Measurements from ENCODE around the gene ADRA1B. TPM values are rescaled to one million over a fixed set of nuclear protein-coding genes. Genes with fewer than 3 reads are reported as not detected.

ADRA1B gene
- total RNA-seq, 1 donor from 2014 or later, result 1.3 TPM

DNA sequence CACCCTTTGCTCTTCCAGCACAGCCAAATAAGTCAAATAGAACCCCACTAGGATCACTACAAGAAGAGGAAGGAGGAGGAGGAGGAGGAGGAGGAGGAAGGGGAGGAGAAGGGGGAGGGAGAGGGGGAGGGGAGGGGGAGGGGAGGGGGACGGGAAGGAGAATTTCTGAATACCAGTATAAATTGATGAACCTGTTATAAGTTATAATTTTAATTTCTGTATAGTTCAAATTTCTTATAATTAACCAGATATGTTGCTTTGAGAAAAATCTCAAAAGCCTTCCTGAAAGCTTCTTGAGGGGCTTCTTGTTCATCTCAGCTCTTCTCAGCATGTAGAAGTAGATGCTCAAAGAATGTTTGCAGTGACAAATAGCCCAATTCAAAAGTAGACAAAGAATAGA, 15.0 kb upstream of the ADRA1B start:
- no peak for DNase-seq (ENCODE audit: extremely low read depth, low read depth, low spot score)

DNA sequence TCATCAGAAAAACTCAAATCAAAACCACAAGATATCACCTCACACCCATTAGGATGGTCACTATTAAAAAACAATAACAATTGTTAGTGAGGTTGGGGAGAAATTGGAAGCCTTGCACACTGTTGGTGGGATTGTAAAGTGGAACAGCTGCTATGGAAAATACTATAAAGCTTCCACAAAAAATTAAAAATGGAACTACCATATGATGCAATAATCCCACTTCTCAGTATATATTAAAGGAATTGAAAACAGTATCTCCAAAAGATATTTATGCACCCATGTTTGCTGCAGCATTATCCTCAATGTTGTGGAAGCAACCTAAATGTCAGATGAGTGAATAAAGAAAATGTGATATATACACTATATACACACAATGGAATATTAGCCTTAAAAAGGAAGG, 14.5 kb upstream of the ADRA1B start:
- DNase-seq (ENCODE audit: extremely low read depth, low read depth, low spot score), result no peak

DNA sequence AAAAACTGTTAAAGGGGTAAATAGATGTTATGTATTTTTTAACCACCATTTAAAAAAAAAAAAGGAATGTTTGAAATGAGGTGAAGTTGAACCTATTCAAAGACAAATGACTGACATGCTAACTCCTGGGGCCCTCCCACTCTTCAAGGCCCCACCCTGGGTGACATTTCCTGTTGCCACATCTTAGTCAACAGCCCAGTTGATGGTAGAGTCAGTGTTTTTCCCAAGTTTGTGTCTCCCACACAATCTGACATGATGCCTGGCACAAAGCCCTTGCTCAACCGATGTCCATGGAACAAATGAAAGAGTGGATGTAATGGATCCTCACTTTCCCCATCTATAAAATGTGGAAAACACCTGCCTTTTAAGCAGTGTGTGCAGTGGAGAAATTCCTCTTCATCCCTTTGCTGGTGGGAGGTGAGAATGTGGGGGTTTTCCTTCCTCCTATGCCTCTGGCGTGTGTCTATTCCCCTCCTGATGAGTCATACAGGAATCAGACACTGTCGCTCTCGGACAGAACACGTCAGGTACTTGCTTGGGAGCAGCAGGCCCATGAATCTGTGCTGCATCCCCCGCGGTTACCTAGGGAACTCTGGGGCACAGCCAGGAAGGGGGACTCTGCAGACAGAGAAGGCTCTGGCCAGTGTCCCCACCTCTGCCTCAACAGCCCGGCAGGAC, 13.7 kb upstream of the ADRA1B start:
- DNase-seq (ENCODE audit: extremely low read depth, low read depth, low spot score), result no peak

DNA sequence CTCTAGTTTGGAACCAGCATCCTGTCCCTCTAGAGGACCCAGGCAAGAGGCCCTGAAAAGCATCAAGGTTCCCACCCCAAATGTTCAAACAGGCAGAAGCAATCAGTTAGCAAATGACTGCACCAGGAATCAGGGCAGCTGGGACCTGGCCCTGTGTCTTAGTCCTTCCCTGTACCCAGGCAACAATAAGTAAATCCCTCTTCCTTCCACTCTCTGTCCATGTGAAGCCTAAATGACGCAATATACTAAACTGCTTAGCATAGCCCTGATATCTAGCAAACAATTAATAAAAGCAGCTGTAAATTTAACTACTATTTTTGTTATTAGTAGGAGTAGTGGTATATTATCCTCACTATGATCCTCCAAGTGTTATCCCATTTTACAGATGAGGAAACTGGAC, 13.2 kb upstream of the ADRA1B start:
- no peak for DNase-seq (ENCODE audit: extremely low read depth, low read depth, low spot score)

DNA sequence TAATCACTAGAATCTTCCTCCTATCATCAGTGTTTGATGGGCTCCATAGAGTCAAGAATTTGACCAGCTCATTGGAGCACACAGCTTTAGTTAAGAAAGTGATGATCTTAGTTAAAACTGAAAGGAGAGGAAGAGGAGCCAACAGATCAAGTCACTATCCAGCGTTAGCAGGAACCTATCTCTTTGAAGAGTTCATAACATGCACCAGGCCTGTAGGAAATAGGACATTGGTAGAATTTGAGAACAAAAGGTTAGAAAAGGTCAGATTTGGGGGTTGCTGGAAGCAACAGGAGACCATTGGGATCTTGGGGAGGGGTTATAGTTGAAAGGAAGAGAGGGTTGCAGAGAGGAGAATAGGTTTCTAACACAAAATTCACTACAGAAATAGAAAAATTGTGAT, 11.4 kb upstream of the ADRA1B start:
- no peak for DNase-seq (ENCODE audit: extremely low read depth, low read depth, low spot score)

DNA sequence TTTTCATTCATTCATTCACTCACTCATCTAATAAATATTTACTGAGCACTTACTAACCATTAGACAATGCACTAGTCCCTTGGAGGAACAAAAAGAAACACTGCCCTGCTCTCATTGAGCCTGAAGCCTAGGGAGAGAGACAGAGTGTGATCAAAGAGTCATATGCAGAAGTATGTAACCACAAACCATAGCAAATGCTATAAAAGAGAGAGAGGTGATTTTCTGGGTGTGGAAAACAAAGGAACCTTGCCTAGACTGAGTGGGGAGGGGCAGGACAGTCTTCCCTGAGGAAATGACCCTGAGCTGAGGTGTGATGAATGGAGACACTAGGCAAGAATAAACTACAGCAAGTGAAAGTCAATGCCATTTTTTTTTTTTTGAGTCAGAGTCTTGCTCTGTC, 10.8 kb upstream of the ADRA1B start:
- DNase-seq (ENCODE audit: extremely low read depth, low read depth, low spot score), result no peak

DNA sequence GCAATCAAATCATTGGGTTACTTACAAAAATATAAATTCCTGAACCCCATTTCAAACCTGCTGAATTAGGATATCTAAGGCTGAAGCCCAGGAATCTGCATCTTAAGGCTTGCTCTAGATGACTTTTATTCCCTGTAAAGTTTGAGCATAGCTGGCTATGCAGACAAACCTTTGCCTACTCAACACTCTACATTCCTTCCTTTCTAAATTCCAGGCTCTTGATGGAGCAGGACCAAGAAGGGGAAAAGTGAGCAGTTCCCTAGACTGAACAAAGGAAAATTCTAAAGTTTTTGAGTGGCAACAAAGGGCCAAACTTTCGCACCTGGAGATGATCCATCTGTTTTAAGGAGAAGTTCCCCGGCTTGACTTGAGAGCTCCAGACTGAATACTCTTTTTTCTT, 9.8 kb upstream of the ADRA1B start:
- DNase-seq (ENCODE audit: extremely low read depth, low read depth, low spot score), result no peak

DNA sequence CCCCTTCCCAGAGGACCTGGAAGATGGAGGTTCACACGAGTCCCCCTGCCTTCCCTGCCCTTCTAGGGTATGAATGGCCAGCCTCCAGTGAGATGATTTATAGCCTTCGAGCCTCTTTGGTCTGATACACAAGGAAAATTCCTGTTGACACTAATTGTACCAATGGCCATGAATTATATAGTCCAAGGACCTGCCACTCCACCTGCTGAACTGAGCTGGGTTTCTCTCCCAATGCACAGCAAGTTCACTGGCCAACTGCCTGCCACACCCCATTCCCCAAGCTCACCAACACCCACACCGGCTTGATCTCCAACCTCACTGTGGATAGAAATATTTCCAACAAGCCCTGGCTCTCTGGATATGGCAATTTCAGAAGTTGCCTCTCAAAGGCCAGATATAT, 9.3 kb upstream of the ADRA1B start:
- DNase-seq (ENCODE audit: extremely low read depth, low read depth, low spot score), result no peak

DNA sequence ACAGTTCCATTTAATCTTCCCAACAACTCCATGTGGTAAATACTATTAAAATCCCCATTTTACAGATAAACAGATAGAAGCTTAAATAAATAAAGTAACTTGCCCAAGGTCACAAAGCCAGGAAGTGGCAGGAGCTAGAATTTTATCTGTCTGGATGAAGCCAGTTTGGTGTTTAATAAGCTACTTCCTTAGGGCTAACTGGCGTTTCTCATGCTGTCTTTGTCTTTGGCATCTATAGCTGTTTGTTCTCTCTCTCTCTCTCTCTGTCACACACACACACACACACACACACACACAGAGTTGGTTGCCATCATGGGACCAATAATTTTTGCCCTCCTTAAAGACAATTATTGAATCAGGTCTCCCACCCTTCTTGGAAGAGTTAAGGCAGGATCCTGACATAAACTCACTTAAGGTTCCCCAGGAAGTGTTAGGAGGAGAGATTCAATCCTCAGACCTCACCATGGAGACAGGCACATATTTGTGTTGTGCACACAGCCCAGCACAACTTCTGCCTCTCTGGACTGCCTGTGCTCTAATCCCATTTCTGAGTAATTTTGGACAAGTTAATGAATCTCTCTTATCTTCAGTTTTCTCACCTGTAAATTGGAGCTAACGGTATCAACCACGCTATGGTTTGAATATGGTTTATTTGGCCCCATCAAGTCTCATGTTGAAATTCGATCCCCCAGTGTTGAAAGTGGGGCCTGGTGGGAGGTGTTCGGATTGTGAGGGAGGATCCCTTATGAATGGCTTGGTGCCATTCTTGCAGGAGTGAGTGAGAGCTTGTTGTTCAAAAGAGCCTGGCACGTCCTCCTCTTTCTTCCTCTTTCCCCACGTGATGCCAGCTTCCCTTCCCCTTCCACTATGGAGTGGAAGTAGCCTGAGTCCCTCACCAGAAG, 8.3 kb upstream of the ADRA1B start:
- no peak for DNase-seq (ENCODE audit: extremely low read depth, low read depth, low spot score)

DNA sequence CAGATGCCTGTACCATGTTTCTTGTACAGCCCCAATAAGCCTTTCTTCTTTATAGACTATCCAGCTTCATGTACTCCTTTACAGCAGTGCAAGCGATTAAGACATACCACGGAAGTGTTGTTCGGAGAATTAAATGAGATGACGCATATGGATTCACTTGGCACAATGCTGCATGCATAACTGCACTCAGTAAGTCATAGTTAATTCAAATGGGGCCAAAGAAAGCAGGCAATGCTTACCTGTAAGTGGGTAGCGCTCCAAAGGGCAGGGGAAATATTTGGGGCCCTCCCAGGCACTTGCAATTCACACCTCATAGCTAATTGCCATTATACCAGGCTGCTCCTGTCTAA, 7.7 kb upstream of the ADRA1B start:
- DNase-seq (ENCODE audit: extremely low read depth, low read depth, low spot score), result no peak

DNA sequence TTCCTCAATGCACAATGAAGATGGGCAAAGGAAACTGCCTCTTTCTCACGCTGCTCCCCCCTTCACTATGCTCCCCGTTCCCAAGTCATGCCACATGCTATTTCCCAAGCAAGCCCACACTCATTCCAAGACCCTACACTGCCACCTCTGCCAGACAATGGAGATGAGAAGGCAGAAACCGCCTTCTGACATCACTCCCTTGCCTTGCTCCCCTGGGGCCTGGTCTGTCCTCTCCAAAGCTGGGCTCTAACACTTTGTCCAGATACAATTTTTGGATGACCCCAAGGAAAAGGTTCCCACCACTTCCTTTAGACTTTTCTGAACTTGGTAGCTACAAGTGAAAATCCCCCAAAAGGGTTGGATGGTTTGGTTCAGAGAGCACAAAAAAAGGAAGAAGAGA, 7.2 kb upstream of the ADRA1B start:
- DNase-seq (ENCODE audit: extremely low read depth, low read depth, low spot score), result no peak

DNA sequence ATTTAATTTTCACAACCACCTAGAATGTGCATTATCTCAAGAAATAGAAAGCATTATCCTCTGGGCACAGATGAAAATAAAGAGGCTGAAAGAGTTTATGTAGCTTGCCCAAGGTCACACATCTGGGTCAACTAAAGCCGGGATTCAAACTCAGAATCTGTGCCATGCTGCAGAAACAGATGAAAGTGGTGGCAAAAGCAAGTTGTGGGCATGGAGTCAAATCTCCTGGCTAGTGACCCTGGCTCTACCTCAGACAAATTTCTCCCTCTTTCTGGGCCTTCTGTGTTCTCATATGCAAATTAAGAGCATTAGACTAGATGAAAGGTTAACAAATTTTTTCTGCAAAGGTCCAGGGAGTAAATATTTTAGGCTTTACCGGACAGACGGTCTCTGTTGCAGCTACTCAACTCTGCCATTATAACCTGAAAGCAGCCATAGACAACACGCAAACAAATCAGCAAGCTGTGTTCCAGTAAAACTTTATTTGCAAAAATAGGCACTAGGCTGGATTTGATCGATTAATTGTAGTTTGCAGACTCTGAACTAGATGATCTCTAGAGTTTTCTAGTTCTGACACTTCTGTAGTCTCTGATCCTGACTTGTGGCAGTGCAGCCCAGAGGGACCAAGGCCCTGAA, 6.0 kb upstream of the ADRA1B start:
- DNase-seq (ENCODE audit: extremely low read depth, low read depth, low spot score), result no peak

DNA sequence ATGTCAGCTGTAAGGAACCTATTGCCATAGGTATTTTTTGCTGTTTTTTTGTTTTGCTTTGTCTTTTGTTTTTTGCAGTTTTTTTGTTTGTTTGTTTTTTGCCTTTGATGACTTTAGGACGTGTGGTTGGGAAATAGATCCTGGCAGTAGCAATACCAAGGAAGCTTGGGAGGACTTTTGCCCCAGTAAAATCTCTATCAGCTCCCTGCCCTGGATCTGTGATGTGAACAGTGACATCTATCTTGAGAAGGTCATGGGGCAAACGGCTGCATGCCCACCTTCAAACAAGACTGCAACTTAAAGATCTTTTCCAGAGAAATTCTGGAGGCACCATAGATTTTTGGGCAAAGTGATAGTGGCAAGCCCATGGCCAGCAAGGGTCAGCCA, 5.4 kb upstream of the ADRA1B start:
- DNase-seq (ENCODE audit: extremely low read depth, low read depth, low spot score), result no peak

DNA sequence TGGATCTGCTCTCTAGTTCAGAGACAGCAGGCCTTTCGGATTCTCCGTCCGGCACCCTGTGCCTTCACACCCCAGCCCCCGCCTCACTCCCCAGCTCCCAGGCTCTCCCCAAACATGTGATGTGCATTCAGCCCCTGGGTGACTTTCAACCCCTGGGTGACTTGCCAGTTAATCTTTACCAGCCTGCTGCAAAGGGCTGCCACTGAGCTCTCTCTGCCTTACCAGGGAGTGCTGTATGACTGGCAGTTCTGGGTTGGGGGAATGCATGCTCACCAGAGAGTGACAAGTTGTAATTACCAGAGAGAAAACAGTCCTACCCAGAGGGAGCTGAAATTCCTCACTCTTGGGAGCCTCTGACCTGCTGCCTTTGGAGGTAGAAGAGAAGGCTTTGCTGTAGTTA, 4.9 kb upstream of the ADRA1B start:
- DNase-seq (ENCODE audit: extremely low read depth, low read depth, low spot score), result no peak

DNA sequence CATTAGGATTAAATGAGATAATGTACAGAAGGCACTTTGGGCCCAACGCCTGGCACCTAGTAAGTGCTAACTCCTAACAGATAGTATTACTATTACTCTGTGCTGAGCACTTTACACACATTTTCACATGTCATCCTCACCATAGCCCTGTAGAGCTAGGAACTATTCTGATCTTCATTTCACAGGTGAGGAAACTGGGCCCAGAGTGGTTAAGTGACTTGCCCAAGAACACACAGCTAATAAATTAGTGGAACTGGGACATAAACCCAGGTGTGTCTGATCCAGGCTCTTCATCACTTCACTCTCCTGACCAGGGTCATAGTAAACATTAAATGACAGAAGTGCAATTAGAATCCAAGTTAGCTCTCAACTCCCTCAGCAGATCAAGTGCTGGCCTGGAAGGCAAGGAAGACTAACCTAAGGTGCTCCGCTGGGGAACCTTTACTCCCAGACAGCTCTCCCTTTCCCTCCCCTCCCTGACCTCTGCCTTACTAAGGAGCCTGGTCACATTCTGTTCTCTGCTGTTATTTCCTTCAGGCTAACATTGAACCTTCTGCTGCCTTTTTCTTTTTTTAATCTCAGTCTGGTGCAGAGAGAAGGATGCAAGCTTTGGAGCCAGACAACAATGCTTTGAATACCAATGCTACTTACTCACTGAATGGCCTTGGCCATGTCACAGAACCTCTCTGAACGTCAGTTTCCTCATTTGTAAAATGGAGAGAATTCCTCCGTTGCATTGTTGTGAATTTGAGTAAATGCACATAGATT, 4.1 kb upstream of the ADRA1B start:
- DNase-seq (ENCODE audit: extremely low read depth, low read depth, low spot score), result peak; percentile 75

DNA sequence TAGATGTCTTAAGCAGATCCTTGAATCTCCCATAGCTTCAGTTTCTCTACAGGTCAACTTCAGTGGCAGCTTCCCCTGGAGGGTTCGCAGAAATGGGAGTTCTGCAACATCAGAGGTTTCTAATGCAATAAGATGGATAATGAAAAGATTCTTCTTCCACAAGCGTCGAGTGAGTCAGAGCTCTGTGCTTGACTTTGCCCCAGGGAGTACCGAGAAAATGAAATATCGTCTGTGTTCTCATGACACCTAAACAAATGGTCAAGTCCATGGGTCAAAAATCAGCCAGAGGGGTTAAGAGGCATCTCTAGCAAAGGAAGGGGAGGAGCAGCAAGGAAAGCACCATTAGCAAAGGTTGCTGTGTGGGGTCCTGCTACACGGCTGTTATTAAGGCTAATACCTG, 3.2 kb upstream of the ADRA1B start:
- no peak for DNase-seq (ENCODE audit: extremely low read depth, low read depth, low spot score)

DNA sequence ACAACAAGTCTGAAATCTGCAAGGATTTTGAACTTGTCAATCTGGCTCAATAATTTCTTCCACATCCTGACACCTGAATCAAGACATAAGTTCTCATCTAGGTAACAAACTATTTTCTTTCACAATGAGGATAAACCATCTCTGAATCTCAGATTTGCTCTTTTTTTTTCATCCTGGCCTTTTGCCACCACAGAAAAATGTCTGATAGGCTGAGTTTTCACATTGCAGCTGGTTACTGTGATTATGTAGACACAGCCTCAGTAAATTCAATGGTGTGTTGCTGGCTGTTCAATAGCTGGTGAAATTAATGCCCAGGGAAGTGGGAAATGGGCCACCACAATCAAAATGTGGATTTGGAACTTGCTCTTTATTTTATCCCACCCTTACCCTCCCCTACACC, 2.8 kb upstream of the ADRA1B start:
- DNase-seq (ENCODE audit: extremely low read depth, low read depth, low spot score), result no peak

DNA sequence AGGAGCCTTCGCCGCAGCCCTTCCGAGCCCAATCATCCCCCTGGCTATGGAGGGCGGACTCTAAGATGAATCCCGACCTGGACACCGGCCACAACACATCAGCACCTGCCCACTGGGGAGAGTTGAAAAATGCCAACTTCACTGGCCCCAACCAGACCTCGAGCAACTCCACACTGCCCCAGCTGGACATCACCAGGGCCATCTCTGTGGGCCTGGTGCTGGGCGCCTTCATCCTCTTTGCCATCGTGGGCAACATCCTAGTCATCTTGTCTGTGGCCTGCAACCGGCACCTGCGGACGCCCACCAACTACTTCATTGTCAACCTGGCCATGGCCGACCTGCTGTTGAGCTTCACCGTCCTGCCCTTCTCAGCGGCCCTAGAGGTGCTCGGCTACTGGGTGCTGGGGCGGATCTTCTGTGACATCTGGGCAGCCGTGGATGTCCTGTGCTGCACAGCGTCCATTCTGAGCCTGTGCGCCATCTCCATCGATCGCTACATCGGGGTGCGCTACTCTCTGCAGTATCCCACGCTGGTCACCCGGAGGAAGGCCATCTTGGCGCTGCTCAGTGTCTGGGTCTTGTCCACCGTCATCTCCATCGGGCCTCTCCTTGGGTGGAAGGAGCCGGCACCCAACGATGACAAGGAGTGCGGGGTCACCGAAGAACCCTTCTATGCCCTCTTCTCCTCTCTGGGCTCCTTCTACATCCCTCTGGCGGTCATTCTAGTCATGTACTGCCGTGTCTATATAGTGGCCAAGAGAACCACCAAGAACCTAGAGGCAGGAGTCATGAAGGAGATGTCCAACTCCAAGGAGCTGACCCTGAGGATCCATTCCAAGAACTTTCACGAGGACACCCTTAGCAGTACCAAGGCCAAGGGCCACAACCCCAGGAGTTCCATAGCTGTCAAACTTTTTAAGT, 819 bp downstream of the ADRA1B start:
- no peak for DNase-seq (ENCODE audit: extremely low read depth, low read depth, low spot score)

DNA sequence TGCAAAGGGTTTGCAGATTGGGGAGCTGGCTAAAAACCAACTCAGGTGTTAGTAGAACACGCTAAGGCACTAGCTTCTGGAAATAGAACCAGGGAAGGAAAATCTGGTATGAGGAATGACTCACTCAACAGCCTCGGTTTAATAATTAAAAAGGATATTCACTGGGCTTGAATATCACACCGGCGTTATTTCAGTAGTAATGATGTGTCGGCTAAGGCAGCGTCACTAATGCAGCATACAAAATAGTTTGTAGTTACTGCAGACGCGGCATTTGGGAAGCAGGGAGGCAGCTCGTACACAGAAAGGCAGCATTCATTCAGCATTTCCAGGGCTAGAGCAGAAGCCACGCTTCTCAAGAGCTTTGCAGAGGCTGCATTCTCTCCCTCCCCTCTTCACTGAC, 1.7 kb downstream of the ADRA1B start:
- DNase-seq (ENCODE audit: extremely low read depth, low read depth, low spot score), result no peak

DNA sequence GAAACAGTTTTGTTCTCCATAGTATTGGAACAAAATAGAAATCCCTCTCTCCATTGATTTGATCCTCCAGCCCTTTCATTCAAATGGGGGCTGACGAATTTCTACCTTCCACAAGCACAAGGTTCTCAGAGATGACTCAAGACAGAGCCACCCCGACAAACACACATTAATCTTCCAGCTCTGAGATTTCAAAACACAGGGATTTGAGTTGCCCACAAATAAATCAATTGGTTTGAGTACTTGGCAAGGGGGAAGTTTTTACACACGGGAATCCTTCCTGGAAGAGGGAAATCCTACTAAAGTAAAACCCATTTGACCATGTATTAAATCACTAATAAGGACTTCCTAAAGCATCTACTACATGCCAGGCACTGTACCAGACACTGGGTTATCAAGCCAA, 5.4 kb downstream of the ADRA1B start:
- no peak for DNase-seq (ENCODE audit: extremely low read depth, low read depth, low spot score)

Measured in glomerular endothelial cell (primary cell).